Activated CD8-positive, alpha-beta memory T cell treated with anti-CD3 and anti-CD28 coated beads, Interleukin-2, amount 10 ng/mL, durations not matched to agents 7 days and 5 days (primary cell): Measurements from ENCODE around the gene HELLS. TPM values are rescaled to one million over a fixed set of nuclear protein-coding genes. Genes with fewer than 3 reads are reported as not detected.
A peak's percentile ranks its signal among the peaks of the same experiment; 100 is the strongest.
"Not testable (repeated sequence)": the region's sequence is repeated elsewhere in the genome, so short reads cannot be mapped to it uniquely, and the experiment has no call there.

ENCODE experiments used
- ATAC-seq: fragments of 150-1000 bp; cut with Tn5 transposase; one replicate; pipeline ENCODE4 v1.10.0; 2021; ENCODE audit warnings: moderate library complexity
- CTCF ChIA-PET: fragments of 350-600 bp; sonication (Branson Sonifier 250); formaldehyde crosslinking; loops from one replicate; lab custom pipeline; 2021; ENCODE audit warnings: antibody characterized with exemption; lab: Charles Lee
- DNase-seq: peaks from one replicate; pipeline ENCODE4 v3.0.0-alpha.2; 2020
- H3K27ac Mint-ChIP-seq: one replicate; pipeline ENCODE4 v1.8.0; 2021; ENCODE audit warnings: mild to moderate bottlenecking, mixed read lengths
- H3K27me3 Mint-ChIP-seq: one replicate; pipeline ENCODE4 v1.8.0; 2021; ENCODE audit warnings: mixed read lengths
- H3K36me3 Mint-ChIP-seq: one replicate; pipeline ENCODE4 v1.8.0; 2021; ENCODE audit warnings: mild to moderate bottlenecking, mixed read lengths
- H3K4me1 Mint-ChIP-seq: one replicate; pipeline ENCODE4 v1.8.0; 2021; ENCODE audit warnings: mixed read lengths
- H3K4me3 Mint-ChIP-seq: one replicate; pipeline ENCODE4 v1.8.0; 2021; ENCODE audit warnings: mild to moderate bottlenecking, moderate library complexity, mixed read lengths
- H3K9me3 Mint-ChIP-seq: one replicate; pipeline ENCODE4 v1.8.0; 2022; ENCODE audit warnings: low read depth, mixed read lengths
- total RNA-seq, 2 experiments: library from RNA; stranded (reverse); gene quantifications; one replicate each; pipeline ENCODE4 v1.2.3, GENCODE V29; 2021

The HELLS gene
- total RNA-seq = 100 to 1,000 TPM; 152 to 157 TPM

- Mint-ChIP-seq H3K9me3 (no peaks in the 10 kb centered on the region), H3K27me3 (peaks cover 15% of the 10 kb centered on the region), H3K36me3 (peaks cover 27% of the 10 kb centered on the region), H3K4me3 (peak within 1 kb of the TSS; percentile 99), H3K27ac (peak within 1 kb of the TSS; percentile 97), H3K4me1 (peaks cover 28% of the 10 kb centered on the region)
- peak; percentile 87 for DNase-seq
- CTCF ChIA-PET = interaction anchor here (0.8 to 1.0 kb wide), 2 partner anchors 23 to 55 kb away, joined by 3 read pairs; no protein-coding TSS in a partner anchor
- ATAC-seq = peak; percentile 78
Observed at GRCh38 chr10:94545391-94546048, at the start of gene HELLS. TSS of gene HELLS (plus strand) at chr10:94545788. CDS start at chr10:94545922, 134 bp downstream.

DNA sequence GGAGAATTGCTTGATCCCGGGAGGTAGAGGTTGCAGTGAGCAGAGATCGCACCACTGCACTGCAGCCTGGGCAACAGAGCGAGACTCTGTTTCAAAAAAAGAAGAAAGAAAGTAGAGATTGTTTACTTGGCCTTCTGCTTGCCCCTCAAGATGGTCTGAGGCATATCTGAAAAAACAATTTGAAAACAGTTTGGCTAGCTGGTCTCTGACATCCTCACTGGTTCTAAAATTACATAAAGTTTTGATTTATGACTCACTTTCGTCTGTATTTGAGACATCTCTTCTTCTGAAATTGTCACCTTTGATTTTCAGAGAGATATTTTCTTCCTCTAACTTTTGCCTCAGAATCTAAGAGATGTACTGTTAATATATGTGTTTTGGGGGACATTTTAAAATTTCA lies 49.6 kb upstream of the HELLS start:
- no peaks in the 10 kb centered on the region for H3K36me3 Mint-ChIP-seq
- ATAC-seq (no peak), DNase-seq (no peak)
- CTCF ChIA-PET = interaction anchor here (1.4 kb wide), 1 partner anchor 176 kb away, joined by 3 read pairs; no protein-coding TSS in a partner anchor
- H3K27me3 Mint-ChIP-seq = peaks cover 10% of the 10 kb centered on the region
- peaks cover 4% of the 10 kb centered on the region for H3K4me1 Mint-ChIP-seq
- no peak overlapping the region for H3K4me3 Mint-ChIP-seq
- H3K27ac Mint-ChIP-seq = no peak overlapping the region
- H3K9me3 Mint-ChIP-seq = no peaks in the 10 kb centered on the region

DNA sequence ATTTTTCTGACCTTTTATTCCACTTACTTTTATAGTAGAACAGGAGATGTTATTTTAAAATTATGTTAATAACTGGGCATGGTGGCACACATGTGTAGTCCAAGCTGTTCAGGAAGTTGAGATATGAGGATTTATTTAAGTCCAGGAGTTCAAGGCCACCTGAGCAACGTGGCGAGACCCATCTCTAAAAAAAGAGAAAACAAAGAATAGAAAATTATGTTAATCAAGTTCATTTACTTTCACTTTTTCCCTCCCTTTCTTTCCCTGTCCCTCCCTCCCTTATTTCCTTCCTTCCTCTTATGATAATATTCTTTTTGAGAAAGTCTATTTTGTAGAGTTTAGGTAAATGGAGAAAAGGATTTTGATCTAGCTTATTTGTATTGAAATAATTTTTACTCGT lies 48.9 kb upstream of the HELLS start:
- peaks cover 8% of the 10 kb centered on the region for H3K27me3 Mint-ChIP-seq
- no peak for DNase-seq
- no peak overlapping the region for H3K4me3 Mint-ChIP-seq
- no peaks in the 10 kb centered on the region for H3K9me3 Mint-ChIP-seq
- no peaks in the 10 kb centered on the region for H3K36me3 Mint-ChIP-seq
- no peak for ATAC-seq
- CTCF ChIA-PET = no interaction called here
- H3K27ac Mint-ChIP-seq = no peak overlapping the region
- peaks cover 4% of the 10 kb centered on the region for H3K4me1 Mint-ChIP-seq

DNA sequence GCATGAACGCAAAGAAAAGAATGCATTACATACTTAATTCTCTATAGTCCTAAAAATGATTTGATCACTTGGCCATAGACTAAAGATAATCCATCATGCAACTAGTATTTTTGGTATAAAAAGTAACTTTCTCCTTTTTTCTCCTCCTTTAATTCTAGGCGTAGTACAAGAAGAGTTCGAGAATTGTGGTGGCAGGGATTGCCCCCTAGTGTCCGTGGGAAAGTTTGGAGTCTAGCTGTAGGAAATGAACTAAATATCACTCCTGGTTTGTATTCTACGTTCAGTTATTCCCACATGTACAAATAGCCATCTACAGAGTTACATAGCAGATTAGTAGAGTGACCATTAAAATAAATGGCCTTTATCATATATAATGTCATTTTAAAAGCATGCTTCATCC lies 45.5 kb upstream of the HELLS start:
- no peaks in the 10 kb centered on the region for H3K27me3 Mint-ChIP-seq
- peaks cover 4% of the 10 kb centered on the region for H3K4me1 Mint-ChIP-seq
- no peak for DNase-seq
- no peak overlapping the region for H3K27ac Mint-ChIP-seq
- ATAC-seq = no peak
- no peaks in the 10 kb centered on the region for H3K36me3 Mint-ChIP-seq
- H3K9me3 Mint-ChIP-seq = no peaks in the 10 kb centered on the region
- H3K4me3 Mint-ChIP-seq = no peak overlapping the region
- CTCF ChIA-PET = no interaction called here

DNA sequence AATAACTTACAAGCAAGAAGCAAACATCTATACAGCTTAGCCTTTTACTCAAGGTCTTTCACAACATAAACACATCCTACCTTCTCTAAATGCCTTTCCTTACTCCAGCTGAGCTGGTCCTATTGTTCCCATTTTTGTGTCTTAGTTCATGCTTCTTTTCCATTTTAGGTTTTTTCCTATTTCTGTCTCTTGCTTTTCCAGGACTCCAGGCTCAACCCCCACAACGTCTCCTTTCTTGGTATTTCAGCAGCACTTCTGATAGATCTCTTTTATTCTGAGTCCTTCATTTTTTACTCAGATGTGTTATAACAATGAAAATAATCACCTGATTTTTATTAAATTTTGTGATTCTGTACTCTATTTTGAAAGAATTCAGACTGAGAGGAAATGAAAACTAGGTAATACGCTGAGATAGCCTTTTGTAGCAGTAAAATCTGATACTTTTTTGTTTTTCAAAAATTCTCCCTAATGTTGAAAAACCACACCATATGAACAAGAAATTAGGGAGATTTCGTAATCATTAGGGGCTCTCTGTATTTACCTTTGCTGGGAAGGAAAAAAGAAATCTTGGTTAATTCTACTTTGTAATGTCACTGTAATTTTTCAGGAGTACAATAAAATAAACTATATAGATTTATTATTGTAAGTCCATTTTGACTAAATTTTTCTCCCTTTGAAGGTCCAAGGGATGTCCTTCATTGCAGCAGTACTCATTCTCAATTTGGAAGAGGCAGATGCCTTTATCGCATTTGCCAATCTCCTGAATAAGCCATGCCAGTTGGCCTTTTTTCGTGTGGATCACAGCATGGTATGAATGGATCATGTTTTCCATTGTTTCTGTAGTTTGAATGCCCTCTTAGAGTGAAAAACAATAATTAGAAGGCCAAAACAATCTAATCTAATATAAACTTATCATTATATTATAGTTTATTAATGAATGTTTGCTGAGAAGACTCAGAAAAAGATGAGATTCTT lies 24.0 kb upstream of the HELLS start:
- CTCF ChIA-PET = no interaction called here
- Mint-ChIP-seq H3K27ac (no peak overlapping the region), H3K4me1 (no peaks in the 10 kb centered on the region), H3K4me3 (no peak overlapping the region), H3K36me3 (no peaks in the 10 kb centered on the region), H3K9me3 (no peaks in the 10 kb centered on the region), H3K27me3 (peaks cover 9% of the 10 kb centered on the region)
- DNase-seq = no peak
- ATAC-seq = no peak

GRCh38 chr10:94524146-94524545 lies 21.4 kb upstream of the HELLS start:
- CTCF ChIA-PET = no interaction called here
- H3K4me3 Mint-ChIP-seq = no peak overlapping the region
- DNase-seq (no peak), ATAC-seq (no peak)
- H3K27ac Mint-ChIP-seq = no peak overlapping the region
- H3K27me3 Mint-ChIP-seq = peaks cover 23% of the 10 kb centered on the region
- no peaks in the 10 kb centered on the region for H3K4me1 Mint-ChIP-seq
- no peaks in the 10 kb centered on the region for H3K36me3 Mint-ChIP-seq
- H3K9me3 Mint-ChIP-seq = no peaks in the 10 kb centered on the region

GRCh38 chr10:94524711-94525110 lies 20.9 kb upstream of the HELLS start:
- no peak overlapping the region for H3K4me3 Mint-ChIP-seq
- DNase-seq (no peak), ATAC-seq (no peak)
- no peaks in the 10 kb centered on the region for H3K36me3 Mint-ChIP-seq
- no peaks in the 10 kb centered on the region for H3K4me1 Mint-ChIP-seq
- CTCF ChIA-PET = no interaction called here
- H3K9me3 Mint-ChIP-seq = no peaks in the 10 kb centered on the region
- H3K27me3 Mint-ChIP-seq = peaks cover 23% of the 10 kb centered on the region
- no peak overlapping the region for H3K27ac Mint-ChIP-seq

DNA sequence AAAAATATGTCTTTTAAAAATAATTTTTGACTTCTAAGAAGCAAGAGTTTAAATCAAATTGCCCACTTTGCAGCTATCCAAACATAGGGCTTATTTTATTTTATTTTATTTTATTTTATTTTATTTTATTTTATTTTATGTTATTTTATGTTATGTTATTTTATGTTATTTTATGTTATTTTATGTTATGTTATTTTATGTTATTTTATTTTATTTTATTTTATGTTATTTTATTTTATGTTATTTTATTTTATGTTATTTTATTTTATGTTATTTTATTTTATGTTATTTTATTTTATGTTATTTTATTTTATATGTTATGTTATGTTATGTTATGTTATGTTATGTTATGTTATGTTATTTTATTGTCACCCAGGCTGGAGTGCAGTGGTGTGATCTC lies 14.0 kb upstream of the HELLS start:
- H3K27me3 Mint-ChIP-seq = peaks cover 42% of the 10 kb centered on the region
- CTCF ChIA-PET = not testable (repeated sequence)

DNA sequence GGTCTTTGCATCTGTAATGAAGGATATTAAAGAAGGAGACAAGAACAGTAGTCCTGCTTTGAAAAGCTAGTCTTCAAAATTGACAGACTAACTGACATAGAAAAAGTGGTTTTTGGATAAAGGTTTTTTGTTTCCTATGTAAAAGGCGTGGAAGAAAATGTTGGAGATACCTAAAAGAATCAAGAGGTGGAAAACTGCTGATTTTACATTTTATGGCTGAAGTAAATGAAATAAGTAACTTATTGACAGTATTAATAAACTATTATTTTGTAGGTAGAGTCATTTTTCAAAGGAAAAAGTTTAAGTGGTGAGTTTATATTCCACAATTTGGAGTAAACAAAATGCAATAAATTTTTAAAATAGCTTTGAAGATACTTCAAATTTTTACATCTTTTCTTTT lies 12.6 kb upstream of the HELLS start:
- Mint-ChIP-seq H3K9me3 (no peaks in the 10 kb centered on the region), H3K4me1 (no peaks in the 10 kb centered on the region), H3K27ac (no peak overlapping the region), H3K36me3 (no peaks in the 10 kb centered on the region), H3K4me3 (no peak overlapping the region), H3K27me3 (peaks cover 32% of the 10 kb centered on the region)
- no peak for ATAC-seq
- DNase-seq = no peak
- CTCF ChIA-PET = no interaction called here

More for the DNA sequence above, 14.0 kb upstream of the HELLS start:
- H3K4me1 Mint-ChIP-seq, DNase-seq, H3K36me3 Mint-ChIP-seq, H3K9me3 Mint-ChIP-seq, H3K27ac Mint-ChIP-seq, ATAC-seq, H3K4me3 Mint-ChIP-seq: not testable (repeated sequence)

GRCh38 chr10:94542282-94542681 lies 3.3 kb upstream of the HELLS start:
- CTCF ChIA-PET, H3K27ac Mint-ChIP-seq: not testable (repeated sequence)

GRCh38 chr10:94546049-94546900 lies 687 bp downstream of the HELLS start:
- H3K9me3 Mint-ChIP-seq = no peaks in the 10 kb centered on the region
- peak; percentile 44 for DNase-seq
- no peak for ATAC-seq
- H3K36me3 Mint-ChIP-seq = peaks cover 29% of the 10 kb centered on the region
- peaks cover 29% of the 10 kb centered on the region for H3K4me1 Mint-ChIP-seq
- CTCF ChIA-PET = interaction anchor here (0.8 to 1.0 kb wide), 2 partner anchors 23 to 54 kb away, joined by 3 read pairs; no protein-coding TSS in a partner anchor
- H3K27me3 Mint-ChIP-seq = peaks cover 11% of the 10 kb centered on the region
- peak overlapping the region; percentile 97 for H3K27ac Mint-ChIP-seq
- peak overlapping the region; percentile 99 for H3K4me3 Mint-ChIP-seq

More at GRCh38 chr10:94542282-94542681, 3.3 kb upstream of the HELLS start:
- Mint-ChIP-seq H3K4me1 (peaks cover 17% of the 10 kb centered on the region), H3K36me3 (peaks cover 15% of the 10 kb centered on the region), H3K27me3 (peaks cover 27% of the 10 kb centered on the region)
- not testable (repeated sequence) for H3K9me3 Mint-ChIP-seq, DNase-seq, ATAC-seq, H3K4me3 Mint-ChIP-seq

- Mint-ChIP-seq H3K27me3 (peaks cover 7% of the 10 kb centered on the region), H3K27ac (peak overlapping the region; percentile 97), H3K4me1 (peaks cover 29% of the 10 kb centered on the region), H3K4me3 (peak overlapping the region; percentile 99), H3K36me3 (peaks cover 29% of the 10 kb centered on the region), H3K9me3 (no peaks in the 10 kb centered on the region)
- DNase-seq (no peak), ATAC-seq (no peak)
- CTCF ChIA-PET = no interaction called here
Observed at GRCh38 chr10:94546901-94547185, 1.3 kb downstream of the HELLS start.

- CTCF ChIA-PET = no interaction called here
- peaks cover 43% of the 10 kb centered on the region for H3K36me3 Mint-ChIP-seq
- H3K9me3 Mint-ChIP-seq = no peaks in the 10 kb centered on the region
- no peaks in the 10 kb centered on the region for H3K27me3 Mint-ChIP-seq
- peak overlapping the region; percentile 33 for H3K27ac Mint-ChIP-seq
- H3K4me1 Mint-ChIP-seq = peaks cover 30% of the 10 kb centered on the region
- no peak overlapping the region for H3K4me3 Mint-ChIP-seq
- DNase-seq (no peak), ATAC-seq (no peak)
Observed at GRCh38 chr10:94549221-94549620, 3.6 kb downstream of the HELLS start.
